Measurements from ENCODE around the gene SLC44A5. TPM values are rescaled to one million over a fixed set of nuclear protein-coding genes. Genes with fewer than 3 reads are reported as not detected.

Gene SLC44A5
- total RNA-seq, 1 donor from 2014 or later: 0.69 TPM

- ChIA-PET CTCF (no interaction called here), POLR2A (no interaction called here)
- Mint-ChIP-seq H3K4me3 (no peak overlapping the region), H3K27ac (no peak overlapping the region), H3K9me3 (no peaks in the 10 kb centered on the region), H3K4me1 (no peaks in the 10 kb centered on the region), H3K27me3 (no peaks in the 10 kb centered on the region), H3K36me3 (ENCODE audit: low read depth) (no peaks in the 10 kb centered on the region)
- TF ChIP-seq CTCF (IDR thresholded peaks at IDR 0.05): no peak
- intact Hi-C loops (cut with micrococcal nuclease): no loop called here
- no peak for ATAC-seq (ENCODE audit: low read depth)
- no peak for DNase-seq
Measured at GRCh38 chr1:75518686-75519085, 92.2 kb downstream of the SLC44A5 start.

DNA sequence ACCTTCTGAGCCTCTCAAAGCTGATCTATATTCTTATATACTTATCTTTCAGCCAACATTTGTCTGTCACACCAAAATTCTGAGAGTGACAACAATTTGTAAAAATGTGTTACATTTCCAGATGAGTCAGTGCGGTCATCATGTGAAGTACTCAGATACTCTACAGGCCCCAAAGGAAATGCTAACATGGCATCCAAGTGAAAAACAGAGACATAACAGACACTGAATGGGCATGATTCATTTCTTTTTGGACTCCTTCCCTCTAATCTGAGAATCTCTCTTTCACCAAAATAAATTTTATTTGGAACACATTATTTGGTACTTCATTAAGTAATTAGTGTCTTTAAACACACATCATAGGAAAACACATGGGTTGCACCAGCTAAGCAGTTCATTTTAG is 96.6 kb downstream of the SLC44A5 start:
- Mint-ChIP-seq H3K27ac (no peak overlapping the region), H3K36me3 (ENCODE audit: low read depth) (no peaks in the 10 kb centered on the region), H3K4me3 (no peak overlapping the region), H3K27me3 (no peaks in the 10 kb centered on the region), H3K9me3 (no peaks in the 10 kb centered on the region), H3K4me1 (no peaks in the 10 kb centered on the region)
- TF ChIP-seq CTCF (IDR thresholded peaks at IDR 0.05): no peak
- ChIA-PET CTCF (no interaction called here), POLR2A (no interaction called here)
- intact Hi-C loops (cut with micrococcal nuclease): no loop called here
- ATAC-seq (ENCODE audit: low read depth) (no peak), DNase-seq (no peak)

GRCh38 chr1:75506976-75507375 is 103.9 kb downstream of the SLC44A5 start:
- Mint-ChIP-seq H3K4me1 (no peaks in the 10 kb centered on the region), H3K9me3 (peaks cover 4% of the 10 kb centered on the region)

DNA sequence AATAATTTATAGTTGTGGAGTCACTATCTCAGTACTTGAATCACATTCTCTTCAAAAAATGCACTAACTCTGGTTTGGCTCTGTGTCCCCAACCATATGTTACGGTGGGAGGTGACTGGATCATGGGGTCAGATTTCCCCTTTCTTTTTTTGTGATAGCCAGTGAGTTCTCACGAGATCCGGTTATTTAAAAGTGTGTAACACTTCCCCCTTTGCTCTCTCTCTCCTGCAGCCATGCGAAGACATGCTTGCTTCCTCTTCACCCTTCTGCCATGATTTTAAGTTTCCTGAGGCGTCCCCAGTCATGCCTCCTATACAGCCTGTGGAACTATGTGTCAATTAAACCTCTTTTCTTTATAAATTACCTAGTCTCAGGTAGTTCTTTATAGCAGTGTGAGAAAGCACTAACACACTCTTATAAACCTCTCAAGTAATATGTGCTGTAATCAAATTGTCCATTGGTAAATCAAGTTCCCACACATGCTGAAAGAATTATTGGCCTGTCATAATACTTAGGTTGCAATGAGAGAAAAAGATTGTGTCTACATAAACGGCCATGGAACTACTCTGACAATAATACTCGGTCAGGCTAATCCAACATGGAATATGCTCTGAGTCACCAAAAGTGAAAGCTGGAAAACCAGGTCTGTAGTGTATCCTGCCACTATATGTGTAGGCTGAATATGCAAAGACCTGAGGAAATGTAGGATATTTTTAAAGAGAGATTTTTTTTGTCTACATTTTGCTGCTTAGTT is 107.5 kb downstream of the SLC44A5 start:
- no peak overlapping the region for H3K27ac Mint-ChIP-seq
- ChIA-PET POLR2A (no interaction called here), CTCF (no interaction called here)
- DNase-seq (no peak), ATAC-seq (ENCODE audit: low read depth) (no peak)
- H3K27me3 Mint-ChIP-seq: no peaks in the 10 kb centered on the region
- H3K36me3 Mint-ChIP-seq (ENCODE audit: low read depth): no peaks in the 10 kb centered on the region
- no peak overlapping the region for H3K4me3 Mint-ChIP-seq
- no peaks in the 10 kb centered on the region for H3K4me1 Mint-ChIP-seq
- intact Hi-C loops (cut with micrococcal nuclease): no loop called here
- peaks cover 4% of the 10 kb centered on the region for H3K9me3 Mint-ChIP-seq
- TF ChIP-seq CTCF (IDR thresholded peaks at IDR 0.05): no peak

More at GRCh38 chr1:75506976-75507375, 103.9 kb downstream of the SLC44A5 start:
- ChIA-PET CTCF (no interaction called here), POLR2A (no interaction called here)
- no peaks in the 10 kb centered on the region for H3K36me3 Mint-ChIP-seq (ENCODE audit: low read depth)
- H3K4me3 Mint-ChIP-seq: no peak overlapping the region
- no peak overlapping the region for H3K27ac Mint-ChIP-seq
- DNase-seq: no peak
- no peak for ATAC-seq (ENCODE audit: low read depth)
- TF ChIP-seq CTCF (IDR thresholded peaks at IDR 0.05): no peak
- intact Hi-C loops (cut with micrococcal nuclease): no loop called here
- no peaks in the 10 kb centered on the region for H3K27me3 Mint-ChIP-seq

GRCh38 chr1:75502776-75503175 is 108.1 kb downstream of the SLC44A5 start:
- no peak overlapping the region for H3K4me3 Mint-ChIP-seq
- CTCF ChIA-PET: no interaction called here
- intact Hi-C loops (cut with micrococcal nuclease): no loop called here
- POLR2A ChIA-PET: no interaction called here
- no peak for DNase-seq
- no peaks in the 10 kb centered on the region for H3K36me3 Mint-ChIP-seq (ENCODE audit: low read depth)
- H3K27me3 Mint-ChIP-seq: no peaks in the 10 kb centered on the region
- H3K4me1 Mint-ChIP-seq: no peaks in the 10 kb centered on the region
- no peak overlapping the region for H3K27ac Mint-ChIP-seq
- ATAC-seq (ENCODE audit: low read depth): no peak
- H3K9me3 Mint-ChIP-seq: no peaks in the 10 kb centered on the region
- no peak for TF ChIP-seq CTCF (IDR thresholded peaks at IDR 0.05)

Data from activated B cell treated with CpG ODN at 0.5 μM for 24 hours (primary cell).